Calu3 (cell line): Measurements from ENCODE around the gene DRC7. TPM values are rescaled to one million over a fixed set of nuclear protein-coding genes. Genes with fewer than 3 reads are reported as not detected.
A peak's percentile ranks its signal among the peaks of the same experiment; 100 is the strongest.

Experiments used
- BruUV-seq: library from RNA; stranded (reverse); fragments of 400-500 nt; replicated peaks from 2 replicates; lab custom pipeline; 2021; lab: Mats Ljungman, UMichigan
- CTCF ChIA-PET: fragments of 300-600 bp; sonication (Branson Sonifier 250); formaldehyde crosslinking; loops from one replicate; lab custom pipeline; 2022; ENCODE audit warnings: antibody characterized with exemption; lab: Charles Lee
- DNase-seq: peaks from one replicate; pipeline ENCODE4 v3.0.0; 2022
- H3K27ac Mint-ChIP-seq: one replicate; pipeline ENCODE4 v1.8.0; 2022; ENCODE audit warnings: mixed read lengths; ENCODE audit not compliant: unreplicated experiment
- H3K27me3 Mint-ChIP-seq: one replicate; pipeline ENCODE4 v1.8.0; 2022; ENCODE audit warnings: mixed read lengths; ENCODE audit not compliant: unreplicated experiment
- H3K36me3 Mint-ChIP-seq: one replicate; pipeline ENCODE4 v1.8.0; 2022; ENCODE audit warnings: mild to moderate bottlenecking, moderate library complexity, mixed read lengths; ENCODE audit not compliant: insufficient read depth, unreplicated experiment
- H3K4me1 Mint-ChIP-seq: one replicate; pipeline ENCODE4 v1.8.0; 2022; ENCODE audit warnings: mild to moderate bottlenecking, low read depth, mixed read lengths; ENCODE audit not compliant: unreplicated experiment
- H3K4me3 Mint-ChIP-seq: one replicate; pipeline ENCODE4 v1.8.0; 2022; ENCODE audit warnings: mild to moderate bottlenecking, low read depth, moderate library complexity, mixed read lengths; ENCODE audit not compliant: unreplicated experiment
- H3K9me3 Mint-ChIP-seq: one replicate; pipeline ENCODE4 v1.8.0; 2022; ENCODE audit warnings: low read depth, mixed read lengths; ENCODE audit not compliant: unreplicated experiment
- intact Hi-C: fragments of 100-400 bp; cut with micrococcal nuclease; formaldehyde crosslinking; loops from one replicate; pipeline ENCODE4 v1.10.0; 2022; ENCODE audit not compliant: unreplicated experiment
- total RNA-seq: library from RNA; stranded (reverse); gene quantifications from 2 replicates; pipeline ENCODE4 v1.2.3, GENCODE V29; 2022
- TF ChIP-seq, protein P1 (sequence below): fragments of 200-600 bp; IDR thresholded peaks from one replicate; pipeline ENCODE4 v1.8.0; 2022; ENCODE audit warnings: antibody characterized with exemption; ENCODE audit not compliant: unreplicated experiment

The DRC7 gene
- total RNA-seq, 1 experiment from 2014 or later, result not detected

DNA sequence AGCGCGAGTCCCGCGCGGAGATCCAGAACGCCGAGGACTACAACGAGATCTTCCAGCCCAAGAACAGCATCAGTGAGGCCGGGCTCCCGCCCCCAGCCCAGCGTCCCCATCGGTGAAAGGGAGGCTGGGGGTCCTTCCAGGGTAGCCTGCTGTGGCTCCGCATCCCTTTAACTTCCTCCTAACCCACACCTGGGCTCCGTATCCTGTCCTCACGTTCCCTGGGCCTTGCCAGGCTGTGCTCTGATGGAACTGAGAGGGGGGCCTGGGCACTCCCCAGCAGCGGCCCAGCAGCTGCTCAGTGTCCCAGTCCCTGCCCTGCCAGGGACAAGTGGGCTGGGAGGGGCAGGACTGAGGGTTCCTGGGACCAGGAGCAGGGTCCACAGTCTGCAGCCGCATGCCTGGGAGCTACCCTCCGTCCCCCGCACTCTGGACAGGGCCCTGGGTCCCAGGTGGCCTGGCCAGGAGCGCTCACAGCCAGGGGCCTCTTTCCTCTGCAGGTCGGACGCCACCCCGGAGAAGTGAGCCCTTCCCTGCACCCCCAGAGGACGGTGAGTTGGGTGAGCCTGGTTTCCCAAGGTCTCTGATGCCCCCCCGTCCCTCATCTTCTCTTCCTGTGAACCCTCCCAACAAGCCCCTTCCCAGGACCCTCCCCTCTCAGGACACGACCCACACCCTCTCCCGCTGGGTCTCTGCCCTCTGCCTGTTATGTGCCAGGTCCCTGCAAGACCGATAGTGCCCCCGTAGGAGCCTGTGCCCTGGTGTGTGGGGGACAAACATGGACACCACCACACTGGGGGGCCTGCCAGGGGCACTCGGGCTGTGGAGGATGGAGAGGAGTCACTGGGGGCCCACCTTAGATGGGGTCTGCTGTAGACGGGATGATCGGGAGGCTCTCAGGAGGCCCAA, 59.1 kb downstream of the DRC7 start:
- no peak overlapping the region for H3K4me3 Mint-ChIP-seq
- no peaks in the 10 kb centered on the region for H3K27me3 Mint-ChIP-seq
- no TSS peak for BruUV-seq
- no peaks in the 10 kb centered on the region for H3K4me1 Mint-ChIP-seq
- DNase-seq, result no peak
- TF ChIP-seq, protein P1, sequence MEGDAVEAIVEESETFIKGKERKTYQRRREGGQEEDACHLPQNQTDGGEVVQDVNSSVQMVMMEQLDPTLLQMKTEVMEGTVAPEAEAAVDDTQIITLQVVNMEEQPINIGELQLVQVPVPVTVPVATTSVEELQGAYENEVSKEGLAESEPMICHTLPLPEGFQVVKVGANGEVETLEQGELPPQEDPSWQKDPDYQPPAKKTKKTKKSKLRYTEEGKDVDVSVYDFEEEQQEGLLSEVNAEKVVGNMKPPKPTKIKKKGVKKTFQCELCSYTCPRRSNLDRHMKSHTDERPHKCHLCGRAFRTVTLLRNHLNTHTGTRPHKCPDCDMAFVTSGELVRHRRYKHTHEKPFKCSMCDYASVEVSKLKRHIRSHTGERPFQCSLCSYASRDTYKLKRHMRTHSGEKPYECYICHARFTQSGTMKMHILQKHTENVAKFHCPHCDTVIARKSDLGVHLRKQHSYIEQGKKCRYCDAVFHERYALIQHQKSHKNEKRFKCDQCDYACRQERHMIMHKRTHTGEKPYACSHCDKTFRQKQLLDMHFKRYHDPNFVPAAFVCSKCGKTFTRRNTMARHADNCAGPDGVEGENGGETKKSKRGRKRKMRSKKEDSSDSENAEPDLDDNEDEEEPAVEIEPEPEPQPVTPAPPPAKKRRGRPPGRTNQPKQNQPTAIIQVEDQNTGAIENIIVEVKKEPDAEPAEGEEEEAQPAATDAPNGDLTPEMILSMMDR, result peak; percentile 20
- H3K9me3 Mint-ChIP-seq, result no peaks in the 10 kb centered on the region
- intact Hi-C loops, result loop anchor here (10.0 kb wide), 2 partner anchors 141 to 251 kb away; partner anchors contain the start of genes USB1 and ZNF319
- H3K27ac Mint-ChIP-seq, result no peak overlapping the region
- peaks cover 17% of the 10 kb centered on the region for H3K36me3 Mint-ChIP-seq
- CTCF ChIA-PET, result no interaction called here

DNA sequence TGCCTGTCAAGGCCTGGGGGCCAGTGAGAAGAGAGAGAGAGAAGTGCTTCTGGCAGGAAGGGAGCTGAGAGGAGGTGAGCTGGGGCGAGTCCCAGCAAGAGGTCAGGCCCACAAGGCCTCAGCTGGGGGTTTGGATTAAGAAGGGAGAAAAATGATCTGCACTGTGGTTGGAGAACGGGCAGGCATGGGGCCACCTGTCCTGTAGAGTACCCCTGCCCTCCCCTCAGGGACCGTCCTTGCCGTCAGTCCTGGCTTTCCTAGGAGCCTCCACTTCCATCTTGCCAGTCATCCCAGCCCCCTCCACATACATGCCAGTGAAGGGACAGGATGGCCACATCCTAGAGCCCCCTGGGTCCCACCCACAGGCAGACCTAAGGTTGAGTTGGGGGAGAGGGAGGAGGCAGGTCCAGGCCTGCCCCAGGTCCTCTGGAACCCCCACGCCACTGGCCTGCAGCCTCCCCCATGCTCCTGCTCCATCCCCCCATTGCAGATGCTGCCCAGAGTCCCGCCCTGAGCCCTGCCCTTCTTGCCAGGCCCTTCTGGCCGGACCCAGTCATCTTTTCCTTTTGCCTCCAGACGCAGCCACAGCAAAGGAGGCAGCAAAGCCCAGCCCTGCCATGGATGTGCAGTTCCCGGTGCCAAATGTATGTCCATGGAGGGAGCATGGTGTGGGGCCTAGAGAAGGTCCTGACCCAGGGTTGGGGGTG, 59.9 kb downstream of the DRC7 start:
- CTCF ChIA-PET, result no interaction called here
- peaks cover 21% of the 10 kb centered on the region for H3K36me3 Mint-ChIP-seq
- no peaks in the 10 kb centered on the region for H3K4me1 Mint-ChIP-seq
- BruUV-seq, result no TSS peak
- intact Hi-C loops, result loop anchor here (10.0 kb wide), 2 partner anchors 140 to 250 kb away; partner anchors contain the start of genes USB1 and ZNF319
- H3K9me3 Mint-ChIP-seq, result no peaks in the 10 kb centered on the region
- no peaks in the 10 kb centered on the region for H3K27me3 Mint-ChIP-seq
- H3K4me3 Mint-ChIP-seq, result no peak overlapping the region
- DNase-seq, result no peak
- H3K27ac Mint-ChIP-seq, result no peak overlapping the region
- TF ChIP-seq, protein P1, result no peak

DNA sequence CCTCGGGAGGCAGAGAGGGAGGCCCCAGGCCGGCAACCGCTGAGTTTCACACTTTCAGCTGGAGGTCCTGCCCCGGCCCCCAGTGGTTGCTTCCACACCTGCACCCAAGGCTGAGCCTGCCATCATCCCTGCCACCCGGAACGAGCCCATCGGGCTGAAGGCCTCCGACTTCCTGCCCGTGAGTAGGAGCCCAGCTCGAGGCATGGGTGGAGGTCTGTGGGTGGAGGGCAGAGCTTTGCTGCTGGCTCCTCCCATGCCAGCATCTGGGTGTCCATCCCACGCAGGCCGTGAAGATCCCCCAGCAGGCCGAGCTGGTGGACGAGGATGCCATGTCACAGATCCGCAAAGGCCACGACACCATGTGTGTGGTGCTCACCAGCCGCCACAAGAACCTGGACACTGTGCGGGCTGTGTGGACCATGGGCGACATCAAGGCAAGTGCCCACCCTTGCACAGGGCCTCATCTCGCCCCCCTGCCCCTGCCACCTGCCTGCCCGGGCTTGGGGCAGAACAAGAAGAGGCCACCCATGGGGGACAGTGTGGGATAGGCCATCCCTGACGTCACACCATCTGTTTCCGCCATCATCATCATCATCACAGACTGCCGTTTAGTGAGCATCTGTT, 60.6 kb downstream of the DRC7 start:
- no peak overlapping the region for H3K4me3 Mint-ChIP-seq
- H3K36me3 Mint-ChIP-seq, result peaks cover 27% of the 10 kb centered on the region
- H3K27ac Mint-ChIP-seq, result no peak overlapping the region
- no peaks in the 10 kb centered on the region for H3K27me3 Mint-ChIP-seq
- BruUV-seq, result no TSS peak
- no peak for DNase-seq
- CTCF ChIA-PET, result no interaction called here
- no peaks in the 10 kb centered on the region for H3K9me3 Mint-ChIP-seq
- intact Hi-C loops, result loop anchor here (10.0 kb wide), 2 partner anchors 140 to 250 kb away; partner anchors contain the start of genes USB1 and ZNF319
- TF ChIP-seq, protein P1, result no peak
- no peaks in the 10 kb centered on the region for H3K4me1 Mint-ChIP-seq
